Activated CD4-positive, CD25-positive, alpha-beta regulatory T cell treated with anti-CD3 and anti-CD28 coated beads, Interleukin-2, amount 50 U/mL, for 24 hours (primary cell): ENCODE data around the gene CHRFAM7A.
"Not testable (repeated sequence)": the region's sequence is repeated elsewhere in the genome, so short reads cannot be mapped to it uniquely, and the experiment has no call there.

Experiments
- ATAC-seq, 2 donors: fragments of 150-1000 bp; cut with Tn5 transposase; one replicate each; pipeline ENCODE4 v1.10.0; 2021; ENCODE audit warnings: mild to moderate bottlenecking in 1 of 2, moderate library complexity in 1 of 2

The CHRFAM7A gene

GRCh38 chr15:30392766-30393663 lies at the start of gene CHRFAM7A:
Gene CHRFAM7A (minus strand): TSS chr15:30393540. CDS start chr15:30383351, 10,189 bp downstream.
- ATAC-seq = peak in 1 of 2 donors; percentile 48

GRCh38 chr15:30438348-30438747 lies 45.0 kb upstream of the CHRFAM7A start:
- not testable (repeated sequence) for ATAC-seq

GRCh38 chr15:30435878-30436277 lies 42.5 kb upstream of the CHRFAM7A start:
- not testable (repeated sequence) for ATAC-seq

GRCh38 chr15:30420723-30421122 lies 27.4 kb upstream of the CHRFAM7A start:
- ATAC-seq = not testable (repeated sequence)

- ATAC-seq = not testable (repeated sequence)
Measured at GRCh38 chr15:30414160-30414559, 20.8 kb upstream of the CHRFAM7A start, which contains the start of gene GOLGA8R. Gene GOLGA8R (minus strand): TSS chr15:30414260. CDS start chr15:30414162, 98 bp downstream.

GRCh38 chr15:30407636-30408035 lies 14.3 kb upstream of the CHRFAM7A start:
- ATAC-seq = not testable (repeated sequence)

GRCh38 chr15:30398988-30399387 lies 5.6 kb upstream of the CHRFAM7A start:
- ATAC-seq = peak; percentile 58 to 76

GRCh38 chr15:30393664-30393991 lies 288 bp upstream of the CHRFAM7A start:
- ATAC-seq = not testable (repeated sequence)

GRCh38 chr15:30386318-30386887 lies 6.9 kb downstream of the CHRFAM7A start:
- ATAC-seq = not testable (repeated sequence)

GRCh38 chr15:30377082-30377413 lies 16.3 kb downstream of the CHRFAM7A start:
- not testable (repeated sequence) for ATAC-seq

GRCh38 chr15:30376375-30377081 lies 16.8 kb downstream of the CHRFAM7A start:
- ATAC-seq = not testable (repeated sequence)

- ATAC-seq = not testable (repeated sequence)
Measured at GRCh38 chr15:30375872-30376271, 17.5 kb downstream of the CHRFAM7A start.

GRCh38 chr15:30374862-30375261 lies 18.5 kb downstream of the CHRFAM7A start:
- not testable (repeated sequence) for ATAC-seq

GRCh38 chr15:30368271-30368670 lies 25.1 kb downstream of the CHRFAM7A start:
- ATAC-seq = not testable (repeated sequence)

- peak in 1 of 2 donors; percentile 20 for ATAC-seq
Measured at GRCh38 chr15:30367246-30367645, 26.1 kb downstream of the CHRFAM7A start.

- ATAC-seq = not testable (repeated sequence)
Measured at GRCh38 chr15:30361404-30361803, 31.9 kb downstream of the CHRFAM7A start.

- not testable (repeated sequence) for ATAC-seq
Measured at GRCh38 chr15:30360990-30361389, 32.4 kb downstream of the CHRFAM7A start.

- ATAC-seq = not testable (repeated sequence)
Measured at GRCh38 chr15:30355043-30355442, 38.3 kb downstream of the CHRFAM7A start.

- ATAC-seq = not testable (repeated sequence)
Measured at GRCh38 chr15:30349803-30350202, 43.5 kb downstream of the CHRFAM7A start.

- ATAC-seq = not testable (repeated sequence)
Measured at GRCh38 chr15:30336584-30336983, 56.8 kb downstream of the CHRFAM7A start.

- not testable (repeated sequence) for ATAC-seq
Measured at GRCh38 chr15:30334152-30334551, 59.2 kb downstream of the CHRFAM7A start.

- ATAC-seq = not testable (repeated sequence)
Measured at GRCh38 chr15:30326145-30326544, 67.2 kb downstream of the CHRFAM7A start.

GRCh38 chr15:30321063-30321462 lies 72.3 kb downstream of the CHRFAM7A start:
- not testable (repeated sequence) for ATAC-seq
